H1 (cell line): ENCODE measurements around the gene NAV2. TPM values are rescaled to one million over a fixed set of nuclear protein-coding genes. Genes with fewer than 3 reads are reported as not detected.

Source experiments
- CTCF ChIA-PET: fragments of 300-600 bp; sonication (Branson Sonifier 250); formaldehyde crosslinking; loops from one replicate; lab custom pipeline; 2021; ENCODE audit not compliant: partially characterized antibody; lab: Charles Lee
- POLR2A ChIA-PET: fragments of 300-600 bp; sonication (Branson Sonifier 250); formaldehyde crosslinking; loops from one replicate; lab custom pipeline; 2021; ENCODE audit warnings: inconsistent platforms; ENCODE audit not compliant: partially characterized antibody; lab: Charles Lee
- DNase-seq, 2 experiments: peaks; one replicate each; pipeline versions ENCODE4 v3.0.0 to v3.0.0-alpha.2; 2010 to 2022; ENCODE audit warnings: low spot score in 2 of 2, low read depth in 1 of 2, mixed read lengths in 1 of 2
- FAIRE-seq: peaks from 2 replicates; lab custom pipeline; 2011; peaks lifted over from hg19 to GRCh38; lab: Jason Lieb, UNC
- H2AFZ ChIP-seq: 2 replicates; pipeline ENCODE4 v1.8.1; 2012; ENCODE audit warnings: low read length, inconsistent platforms
- H2AK5ac ChIP-seq: 2 replicates; pipeline ENCODE4 v1.6.1; 2013; ENCODE audit warnings: low read depth, low read length
- H2BK120ac ChIP-seq: replicated peaks from 2 replicates; pipeline ENCODE3; 2013; ENCODE audit warnings: low read depth, low read length, inconsistent platforms
- H2BK12ac ChIP-seq: 2 replicates; pipeline ENCODE4 v1.6.1; 2013; ENCODE audit warnings: low read depth, low read length
- H2BK15ac ChIP-seq: 2 replicates; pipeline ENCODE4 v1.6.1; 2013; ENCODE audit warnings: low read length
- H2BK20ac ChIP-seq: 2 replicates; pipeline ENCODE4 v1.6.1; 2013; ENCODE audit warnings: low read length
- H2BK5ac ChIP-seq: 2 replicates; pipeline ENCODE4 v1.6.1; 2013; ENCODE audit warnings: low read depth, low read length
- H3K14ac ChIP-seq: 2 replicates; pipeline ENCODE4 v1.6.1; 2013; ENCODE audit warnings: inconsistent platforms; ENCODE audit not compliant: insufficient read length
- H3K18ac ChIP-seq: 2 replicates; pipeline ENCODE4 v1.6.1; 2013; ENCODE audit warnings: low read length; ENCODE audit errors: extremely low read depth
- H3K23ac ChIP-seq: 2 replicates; pipeline ENCODE4 v1.6.1; 2013; ENCODE audit warnings: inconsistent platforms; ENCODE audit not compliant: insufficient read length
- H3K23me2 ChIP-seq: 2 replicates; pipeline ENCODE4 v1.6.1; 2013; ENCODE audit warnings: low read depth, low read length
- H3K27ac ChIP-seq: 2 replicates; pipeline ENCODE4 v1.6.1; 2011; ENCODE audit warnings: low read depth, low read length, inconsistent platforms
- H3K27me3 ChIP-seq, 4 experiments: replicated peaks in 1 of 4; 1 replicate in 1 of 4; 2 replicates in 3 of 4; pipeline versions ENCODE4 v1.6.1 to v1.8.1; 2011 to 2013; ENCODE audit warnings: low read length in 3 of 4, mild to moderate bottlenecking in 3 of 4, inconsistent platforms in 2 of 4, mixed read lengths in 2 of 4, moderate library complexity in 1 of 4; ENCODE audit not compliant: control insufficient read depth in 3 of 4, insufficient read depth in 3 of 4; ENCODE audit errors: extremely low read depth in 1 of 4
- H3K36me3 ChIP-seq, 4 experiments: 2 replicates each; pipeline versions ENCODE4 v1.6.1 to v1.8.1; 2011 to 2013; ENCODE audit warnings: mild to moderate bottlenecking in 4 of 4, low read length in 3 of 4, moderate library complexity in 2 of 4, control low read depth in 1 of 4, inconsistent platforms in 1 of 4; ENCODE audit not compliant: insufficient read depth in 4 of 4, control insufficient read depth in 2 of 4
- H3K4ac ChIP-seq: replicated peaks from 2 replicates; pipeline ENCODE3; 2013; ENCODE audit warnings: low read length, low read depth, mixed read lengths, inconsistent platforms; ENCODE audit not compliant: insufficient read length
- H3K4me1 ChIP-seq, 4 experiments: replicated peaks in 1 of 4; 1 replicate in 1 of 4; 2 replicates in 3 of 4; pipeline versions ENCODE4 v1.6.1 to v1.8.1; 2011 to 2013; ENCODE audit warnings: low read length in 3 of 4, inconsistent platforms in 2 of 4, mixed read lengths in 1 of 4; ENCODE audit not compliant: insufficient read depth in 4 of 4, control insufficient read depth in 3 of 4
- H3K4me2 ChIP-seq, 2 experiments: 2 replicates each; pipeline versions ENCODE4 v1.6.1 to v1.8.1; 2011 to 2013; ENCODE audit warnings: low read depth in 2 of 2, low read length in 2 of 2, control low read depth in 1 of 2, inconsistent platforms in 1 of 2, mild to moderate bottlenecking in 1 of 2; ENCODE audit not compliant: insufficient read depth in 1 of 2
- H3K4me3 ChIP-seq, 4 experiments: fragments of 200-600, 300-600 bp in 1 of 4; sonication (generic), shearing (Covaris generic), sonication (Bioruptor Twin) in 1 of 4; 2 replicates each; pipeline versions ENCODE4 v1.5.1 to v1.8.1; 2011 to 2016; ENCODE audit warnings: low read length in 4 of 4, low read depth in 3 of 4, control low read depth in 2 of 4, inconsistent platforms in 2 of 4, mild to moderate bottlenecking in 2 of 4, mixed read lengths in 1 of 4, moderate library complexity in 1 of 4; ENCODE audit not compliant: insufficient read depth in 2 of 4; ENCODE audit errors: extremely low read depth in 1 of 4
- H3K56ac ChIP-seq: replicated peaks from 2 replicates; pipeline ENCODE3; 2013; ENCODE audit warnings: low read depth, mild to moderate bottlenecking, mixed read lengths, low read length, inconsistent platforms; ENCODE audit not compliant: insufficient read length
- H3K79me1 ChIP-seq: 2 replicates; pipeline ENCODE4 v1.6.1; 2013; ENCODE audit warnings: low read depth, low read length, control low read depth
- H3K79me2 ChIP-seq, 2 experiments: 2 replicates each; pipeline versions ENCODE4 v1.6.1 to v1.8.1; 2012 to 2013; ENCODE audit warnings: low read length in 2 of 2, mild to moderate bottlenecking in 2 of 2, inconsistent platforms in 1 of 2; ENCODE audit not compliant: insufficient read depth in 2 of 2, control insufficient read depth in 1 of 2
- H3K9ac ChIP-seq, 4 experiments: replicated peaks in 1 of 4; 1 replicate in 1 of 4; 2 replicates in 3 of 4; pipeline versions ENCODE4 v1.6.1 to v1.8.1; 2011 to 2013; ENCODE audit warnings: low read depth in 3 of 4, low read length in 3 of 4, control low read depth in 2 of 4, mild to moderate bottlenecking in 2 of 4, moderate library complexity in 2 of 4, inconsistent platforms in 1 of 4; ENCODE audit errors: extremely low read depth in 1 of 4
- H3K9me3 ChIP-seq, 2 experiments: 2 replicates each; pipeline versions ENCODE4 v1.6.1 to v1.8.1; 2012 to 2013; ENCODE audit warnings: mild to moderate bottlenecking in 2 of 2, moderate library complexity in 2 of 2, control low read depth in 1 of 2, inconsistent platforms in 1 of 2, low read depth in 1 of 2, low read length in 1 of 2, mixed read lengths in 1 of 2; ENCODE audit not compliant: insufficient read depth in 2 of 2
- H4K20me1 ChIP-seq, 2 experiments: replicated peaks in 1 of 2; 2 replicates each; pipeline versions ENCODE3 to v1.8.1; 2011 to 2013; ENCODE audit warnings: inconsistent platforms in 2 of 2, low read length in 2 of 2, mild to moderate bottlenecking in 1 of 2; ENCODE audit not compliant: insufficient read depth in 2 of 2, control insufficient read depth in 1 of 2
- H4K5ac ChIP-seq: 2 replicates; pipeline ENCODE4 v1.6.1; 2013; ENCODE audit warnings: low read length, low read depth, mixed read lengths, inconsistent platforms; ENCODE audit not compliant: insufficient read length
- H4K8ac ChIP-seq: 2 replicates; pipeline ENCODE4 v1.8.0; 2013; ENCODE audit warnings: mild to moderate bottlenecking, moderate library complexity, low read length, inconsistent platforms; ENCODE audit not compliant: insufficient read depth; ENCODE audit errors: extremely low read depth
- H4K91ac ChIP-seq: replicated peaks from 2 replicates; pipeline ENCODE3; 2013; ENCODE audit warnings: low read length, mixed read lengths, inconsistent platforms; ENCODE audit not compliant: insufficient read length
- CBX5 ChIP-seq: fragments of 300-800, 300-1000 bp; sonication (generic); IDR thresholded peaks from 2 replicates; pipeline ENCODE4 v1.7.1; 2016; ENCODE audit warnings: antibody characterized with exemption, low read length, low read depth
- CTBP2 ChIP-seq: IDR thresholded peaks from 2 replicates; pipeline ENCODE4 v1.7.0; 2011; ENCODE audit warnings: borderline replicate concordance, mild to moderate bottlenecking, moderate library complexity, mixed read lengths, low read length; ENCODE audit not compliant: insufficient read depth, insufficient read length
- EZH2 ChIP-seq: fragments of 200-600 bp; sonication (generic); IDR thresholded peaks from 2 replicates; pipeline ENCODE4 v1.7.1; 2012; ENCODE audit warnings: low read depth, mild to moderate bottlenecking, moderate library complexity, low read length, inconsistent platforms; ENCODE audit not compliant: severe bottlenecking
- GABPA ChIP-seq: IDR thresholded peaks from 2 replicates; pipeline ENCODE4 v1.6.1; 2011; ENCODE audit warnings: mild to moderate bottlenecking, low read length, moderate library complexity, borderline replicate concordance; ENCODE audit not compliant: insufficient read depth
- GTF2F1 ChIP-seq: IDR thresholded peaks from 2 replicates; pipeline ENCODE4 v1.6.1; 2012; ENCODE audit warnings: low read depth, low read length, improper control_type of control experiment, borderline replicate concordance
- JUND ChIP-seq: IDR thresholded peaks from 2 replicates; pipeline ENCODE4 v1.6.1; 2011; ENCODE audit warnings: mild to moderate bottlenecking, improper control_type of control experiment, low read length
- KDM1A ChIP-seq: fragments of 200-600, 300-600 bp; sonication (generic); IDR thresholded peaks from 2 replicates; pipeline ENCODE4 v1.7.1; 2016; ENCODE audit warnings: mild to moderate bottlenecking, low read length, borderline replicate concordance
- KDM4A ChIP-seq: IDR thresholded peaks from one replicate; pipeline ENCODE4 v1.7.1; 2012; ENCODE audit warnings: low read depth, mild to moderate bottlenecking, moderate library complexity, low read length, inconsistent platforms; ENCODE audit not compliant: severe bottlenecking
- PHF8 ChIP-seq: fragments of 200-600 bp; sonication (generic); conservative IDR thresholded peaks from 2 replicates; pipeline ENCODE4 v1.7.1; 2012; ENCODE audit warnings: low read depth, mild to moderate bottlenecking, inconsistent platforms, low read length, moderate library complexity
- POU5F1 ChIP-seq: IDR thresholded peaks from 2 replicates; pipeline ENCODE4 v1.6.1; 2011; ENCODE audit warnings: low read depth, mild to moderate bottlenecking, low read length, moderate library complexity
- RNF2 ChIP-seq: fragments of 200-900, 300-1000 bp; sonication (generic); IDR thresholded peaks from 2 replicates; pipeline ENCODE4 v1.7.1; 2016; ENCODE audit warnings: borderline replicate concordance, low read depth, mild to moderate bottlenecking, antibody characterized with exemption, low read length; ENCODE audit not compliant: poor library complexity, severe bottlenecking; ENCODE audit errors: missing control alignments
- SIX5 ChIP-seq: IDR thresholded peaks from 2 replicates; pipeline ENCODE4 v1.6.1; 2011; ENCODE audit warnings: mild to moderate bottlenecking, low read depth, low read length
- SRF ChIP-seq: IDR thresholded peaks from 2 replicates; pipeline ENCODE4 v1.6.1; 2011; ENCODE audit warnings: mild to moderate bottlenecking, low read depth, low read length, moderate library complexity
- TEAD4 ChIP-seq: IDR thresholded peaks from 2 replicates; pipeline ENCODE4 v1.6.1; 2012; ENCODE audit warnings: low read depth, low read length, inconsistent platforms, mixed read lengths
- WGBS, 2 experiments: shearing (Covaris generic) in 1 of 2; methylation state at CpG; one replicate each; pipeline versions ENCODE4 v1.1.6 to v1.1.7; 2013 to 2015; ENCODE audit warnings: low lambda C conversion rate in 2 of 2, mixed read lengths in 2 of 2, inconsistent platforms in 1 of 2, low coverage in 1 of 2, missing lambda C conversion rate in 1 of 2; ENCODE audit not compliant: insufficient replicate concordance in 2 of 2, insufficient coverage in 1 of 2, insufficient read length in 1 of 2; ENCODE audit errors: extremely low coverage in 1 of 2, missing lambda C conversion rate in 1 of 2; 5-methylcytosine and 5-hydroxymethylcytosine counted together
- polyA plus RNA-seq, 7 experiments: library from polyadenylated mRNA; depleted of rRNA in 3 of 7; stranded (reverse) in 5 of 7; unstranded in 2 of 7; fragments of >200 nt in 5 of 7; fragments of 200-250 nt in 2 of 7; gene quantifications; 1 replicate in 5 of 7; 2 replicates in 1 of 7; 4 replicates in 1 of 7; pipeline versions ENCODE4 v1.2.1 to v1.2.3, GENCODE V29; 2011 to 2013; ENCODE audit warnings: missing spikeins in 2 of 7, mixed read lengths in 2 of 7
- total RNA-seq: library from RNA; stranded (reverse); fragmentation: NEBNext Ultra II Directional; extraction: Animal tissue kit (Norgen Biotek cat#: 25700); gene quantifications from 2 replicates; pipeline ENCODE4 v1.2.1, GENCODE V29; 2021

Gene NAV2
- total and polyA plus RNA-seq, 2 of the 8 experiments (the other 6 are each of a cell fraction or from before 2014, with no cell fraction given) = 35.6 to 73.6 TPM

- Histone ChIP-seq H3K4me2 (no peak overlapping the region), H2BK15ac (no peak overlapping the region), H3K36me3 (no peaks in the 10 kb centered on the region), H3K9me3 (no peaks in the 10 kb centered on the region), H3K9ac (no peak overlapping the region), H2BK120ac (no peak overlapping the region), H3K23ac (no peak overlapping the region), H2BK12ac (no peak overlapping the region), H3K4me3 (no peak overlapping the region), H2AFZ (no peak overlapping the region), H3K4ac (no peak overlapping the region), H4K8ac (no peak overlapping the region), H2AK5ac (no peak overlapping the region), H4K20me1 (no peaks in the 10 kb centered on the region), H2BK5ac (no peak overlapping the region), H4K5ac (no peak overlapping the region), H3K56ac (no peak overlapping the region), H3K4me1 (peaks cover 0 to 6% (median 6%) of the 10 kb centered on the region in 4 experiments; a peak in 5 of 7 replicates), H3K27me3 (peaks cover 5 to 29% (median 25%) of the 10 kb centered on the region in 4 experiments), H3K14ac (no peak overlapping the region), H3K79me2 (no peaks in the 10 kb centered on the region), H2BK20ac (no peak overlapping the region), H3K23me2 (peaks cover 13% of the 10 kb centered on the region), H3K18ac (no peak overlapping the region), H4K91ac (no peak overlapping the region), H3K79me1 (no peaks in the 10 kb centered on the region), H3K27ac (no peak overlapping the region)
- CTCF ChIA-PET = interaction anchor here (0.7 to 4.4 kb wide), 7 partner anchors 13 to 164 kb away, joined by 3 to 27 read pairs (median 4); no protein-coding TSS in a partner anchor
- DNase-seq (no peak), FAIRE-seq (no peak)
- POLR2A ChIA-PET = no interaction called here
- TF ChIP-seq SIX5 = no peak
- TF ChIP-seq GABPA = no peak
- TF ChIP-seq EZH2 = no peak
- no peak for TF ChIP-seq CBX5
- TF ChIP-seq GTF2F1 = no peak
- TF ChIP-seq PHF8 = no peak
- no peak for TF ChIP-seq CTBP2
- TF ChIP-seq KDM1A = no peak
- no peak for TF ChIP-seq JUND
- TF ChIP-seq RNF2 = no peak
- TF ChIP-seq TEAD4 = no peak
- no peak for TF ChIP-seq KDM4A
- no peak for TF ChIP-seq SRF
- TF ChIP-seq POU5F1 = no peak
- WGBS, 2 experiments = 58% methylated on average over 1 of the region's 1 CpG; no CpG with 5 or more reads in 1 of the 2 experiments
These were observed 5.4 kb downstream of the NAV2 start for GRCh38 chr11:19718051-19718450.
